ENCODE results near the gene DUSP1. TPM values are rescaled to one million over a fixed set of nuclear protein-coding genes. Genes with fewer than 3 reads are reported as not detected.

The DUSP1 gene
- polyA plus RNA-seq, 1 donor (not counting 4 experiments of a cell fraction or from before 2014, with no cell fraction given) = 174 TPM

DNA sequence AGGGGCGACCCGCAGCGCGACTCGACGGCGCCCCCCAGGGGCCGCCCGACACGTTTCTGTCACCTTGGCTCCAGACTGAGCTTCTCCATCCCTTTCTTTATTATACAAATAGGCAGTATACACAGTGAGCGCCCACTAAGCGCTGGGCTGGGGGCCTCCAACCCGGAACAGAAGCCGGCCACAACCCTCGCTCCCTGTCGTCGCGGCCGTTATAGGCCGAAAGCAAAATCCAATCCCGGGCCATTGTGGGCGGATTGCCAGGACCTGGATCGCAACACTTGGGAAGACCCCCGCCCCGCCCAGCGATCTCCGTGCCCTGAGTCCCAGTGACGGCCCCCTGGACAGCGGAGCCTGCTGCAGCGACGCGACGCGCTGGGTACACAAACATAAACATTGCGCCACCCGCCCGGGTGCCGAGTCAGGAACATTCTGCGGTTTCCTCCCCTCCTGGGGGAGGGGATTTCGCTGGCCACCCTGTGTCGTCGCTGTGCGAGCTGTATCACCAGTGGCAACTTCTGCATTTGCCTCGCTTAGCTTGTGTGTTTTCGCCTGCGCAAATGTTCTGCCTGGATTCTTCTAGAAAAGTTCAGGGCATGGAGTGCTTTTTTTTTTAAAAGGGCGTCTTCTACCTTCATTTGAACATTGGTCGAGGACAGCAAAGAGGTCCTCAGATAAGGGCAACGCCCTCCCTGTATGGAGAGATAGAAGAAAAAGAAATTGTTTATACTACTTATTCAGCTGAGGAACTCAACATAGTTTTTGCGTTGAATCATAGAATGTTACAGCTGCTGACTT is 1.3 kb upstream of the DUSP1 start:
- Histone ChIP-seq H3K79me2 (ENCODE audit: control insufficient read depth, insufficient read depth, low read length) (peaks cover 22% of the 10 kb centered on the region), H4K20me1 (ENCODE audit: control insufficient read depth, extremely low read depth, insufficient read depth, low read length) (peaks cover 6% of the 10 kb centered on the region), H3K9me3 (ENCODE audit: control insufficient read depth, low read depth, low read length) (no peaks in the 10 kb centered on the region), H3K36me3 (ENCODE audit: control insufficient read depth in 2 of 2, extremely low read depth in 1 of 2, insufficient read depth in 2 of 2, low read length in 2 of 2) (peaks cover 7 to 19% of the 10 kb centered on the region in 2 experiments), H3K27me3 (ENCODE audit: control insufficient read depth, extremely low read depth, insufficient read depth, low read length) (no peaks in the 10 kb centered on the region), H3K27ac (ENCODE audit: control insufficient read depth, insufficient read depth, low read length) (peak overlapping the region; percentile 92), H3K9me1 (ENCODE audit: control insufficient read depth, extremely low read depth, insufficient read depth, low read length) (no peaks in the 10 kb centered on the region), H3K4me1 (ENCODE audit: control insufficient read depth, extremely low read depth, insufficient read depth, low read length) (peaks cover 42% of the 10 kb centered on the region), H3K4me2 (ENCODE audit: control insufficient read depth, extremely low read depth, insufficient read depth, low read depth, low read length) (peak overlapping the region; percentile 79), H3K4me3 (ENCODE audit: control insufficient read depth in 2 of 3, extremely low read depth in 1 of 3, insufficient read depth in 2 of 3, low read depth in 1 of 3, low read length in 3 of 3) (peak overlapping the region; percentile 15 to 72 (median 50)), H3K9ac (ENCODE audit: control insufficient read depth, extremely low read depth, insufficient read depth, low read length) (peak overlapping the region; percentile 97), H2AFZ (ENCODE audit: control insufficient read depth, low read length) (peak overlapping the region; percentile 41)
- no peak for FAIRE-seq
- dilution Hi-C loops (cut with MboI; ENCODE audit: extremely low pct_ligation_motif_present, low sequenced_read_pairs) = no loop called here
- DNase-seq (ENCODE audit: low read depth, low spot score) = no peak
- TF ChIP-seq, protein P1, sequence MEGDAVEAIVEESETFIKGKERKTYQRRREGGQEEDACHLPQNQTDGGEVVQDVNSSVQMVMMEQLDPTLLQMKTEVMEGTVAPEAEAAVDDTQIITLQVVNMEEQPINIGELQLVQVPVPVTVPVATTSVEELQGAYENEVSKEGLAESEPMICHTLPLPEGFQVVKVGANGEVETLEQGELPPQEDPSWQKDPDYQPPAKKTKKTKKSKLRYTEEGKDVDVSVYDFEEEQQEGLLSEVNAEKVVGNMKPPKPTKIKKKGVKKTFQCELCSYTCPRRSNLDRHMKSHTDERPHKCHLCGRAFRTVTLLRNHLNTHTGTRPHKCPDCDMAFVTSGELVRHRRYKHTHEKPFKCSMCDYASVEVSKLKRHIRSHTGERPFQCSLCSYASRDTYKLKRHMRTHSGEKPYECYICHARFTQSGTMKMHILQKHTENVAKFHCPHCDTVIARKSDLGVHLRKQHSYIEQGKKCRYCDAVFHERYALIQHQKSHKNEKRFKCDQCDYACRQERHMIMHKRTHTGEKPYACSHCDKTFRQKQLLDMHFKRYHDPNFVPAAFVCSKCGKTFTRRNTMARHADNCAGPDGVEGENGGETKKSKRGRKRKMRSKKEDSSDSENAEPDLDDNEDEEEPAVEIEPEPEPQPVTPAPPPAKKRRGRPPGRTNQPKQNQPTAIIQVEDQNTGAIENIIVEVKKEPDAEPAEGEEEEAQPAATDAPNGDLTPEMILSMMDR (optimal IDR thresholded peaks at IDR 0.05 in 1 of 3, IDR thresholded peaks at IDR 0.05 in 1 of 3, conservative IDR thresholded peaks at IDR 0.05 in 1 of 3; ENCODE audit: extremely low read depth in 1 of 3, insufficient read depth in 2 of 3, low read length in 3 of 3) = peak in 2 of 3 experiments; percentile 75 to 93
- TF ChIP-seq EZH2 (IDR thresholded peaks at IDR 0.05; ENCODE audit: low read length) = no peak

DNA sequence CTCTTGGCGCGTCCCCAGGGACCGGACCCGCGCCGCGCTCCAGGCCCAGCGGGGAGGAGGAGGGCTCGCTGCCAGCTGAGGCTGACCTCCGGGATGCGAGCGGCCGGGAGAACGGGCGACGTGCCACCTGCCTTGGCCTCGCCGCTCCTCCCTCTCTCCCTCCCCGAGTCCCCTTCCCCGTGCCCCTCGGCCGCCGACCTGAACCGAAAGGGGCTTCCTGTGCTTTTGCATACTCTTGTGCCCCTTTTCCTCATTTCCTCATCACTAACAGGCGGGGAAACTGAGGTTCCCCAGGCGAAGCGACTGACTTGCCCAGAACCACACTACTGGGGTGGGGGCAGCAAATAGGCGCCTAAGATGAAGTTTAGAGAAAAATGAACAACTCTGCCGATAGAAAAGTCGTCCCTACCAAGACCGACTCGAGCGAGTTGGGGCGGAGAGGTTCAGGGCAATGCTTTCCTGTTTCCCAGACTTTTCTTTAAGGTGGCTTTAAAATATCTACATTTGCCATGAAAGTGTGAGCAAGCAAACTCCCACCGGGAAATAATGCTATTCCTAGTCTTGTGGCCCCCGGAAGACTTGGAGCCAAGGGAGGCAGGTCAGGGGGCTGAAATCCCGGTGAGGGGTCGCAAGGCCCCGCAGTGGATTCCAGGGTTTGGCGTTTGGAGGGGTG is 580 bp upstream of the DUSP1 start:
- DNase-seq (ENCODE audit: low read depth, low spot score) (no peak), FAIRE-seq (no peak)
- Histone ChIP-seq H3K9me3 (ENCODE audit: control insufficient read depth, low read depth, low read length) (no peaks in the 10 kb centered on the region), H3K9ac (ENCODE audit: control insufficient read depth, extremely low read depth, insufficient read depth, low read length) (peak overlapping the region; percentile 97), H3K36me3 (ENCODE audit: control insufficient read depth in 2 of 2, extremely low read depth in 1 of 2, insufficient read depth in 2 of 2, low read length in 2 of 2) (peaks cover 7 to 19% of the 10 kb centered on the region in 2 experiments), H4K20me1 (ENCODE audit: control insufficient read depth, extremely low read depth, insufficient read depth, low read length) (peaks cover 6% of the 10 kb centered on the region), H3K9me1 (ENCODE audit: control insufficient read depth, extremely low read depth, insufficient read depth, low read length) (no peaks in the 10 kb centered on the region), H3K79me2 (ENCODE audit: control insufficient read depth, insufficient read depth, low read length) (peaks cover 22% of the 10 kb centered on the region), H3K4me2 (ENCODE audit: control insufficient read depth, extremely low read depth, insufficient read depth, low read depth, low read length) (peak overlapping the region; percentile 79), H3K4me1 (ENCODE audit: control insufficient read depth, extremely low read depth, insufficient read depth, low read length) (peaks cover 47% of the 10 kb centered on the region), H2AFZ (ENCODE audit: control insufficient read depth, low read length) (peak overlapping the region; percentile 40), H3K27ac (ENCODE audit: control insufficient read depth, insufficient read depth, low read length) (peak overlapping the region; percentile 92), H3K4me3 (ENCODE audit: control insufficient read depth in 2 of 3, extremely low read depth in 1 of 3, insufficient read depth in 2 of 3, low read depth in 1 of 3, low read length in 3 of 3) (peak overlapping the region; percentile 38 to 72 (median 50)), H3K27me3 (ENCODE audit: control insufficient read depth, extremely low read depth, insufficient read depth, low read length) (no peaks in the 10 kb centered on the region)
- dilution Hi-C loops (cut with MboI; ENCODE audit: extremely low pct_ligation_motif_present, low sequenced_read_pairs) = no loop called here
- TF ChIP-seq, protein P1 (optimal IDR thresholded peaks at IDR 0.05 in 1 of 3, IDR thresholded peaks at IDR 0.05 in 1 of 3, conservative IDR thresholded peaks at IDR 0.05 in 1 of 3; ENCODE audit: extremely low read depth in 1 of 3, insufficient read depth in 2 of 3, low read length in 3 of 3) = no peak
- no peak for TF ChIP-seq EZH2 (IDR thresholded peaks at IDR 0.05; ENCODE audit: low read length)
